WTC11 (cell line): ENCODE results near the gene POLD4. TPM values are rescaled to one million over a fixed set of nuclear protein-coding genes. Genes with fewer than 3 reads are reported as not detected.
A peak's percentile ranks its signal among the peaks of the same experiment; 100 is the strongest.

Source experiments
- ATAC-seq: fragments of 200-7000 bp; cut with Tn5 transposase; 2 replicates; pipeline ENCODE4 v1.10.0; 2021; ENCODE audit warnings: mild to moderate bottlenecking, moderate library complexity
- CTCF ChIA-PET: fragments of 300-600 bp; sonication (Branson Sonifier 250); formaldehyde crosslinking; loops from one replicate; lab custom pipeline; 2021; ENCODE audit warnings: antibody characterized with exemption; lab: Charles Lee
- POLR2A ChIA-PET: fragments of 350-600 bp; sonication (Branson Sonifier 250); formaldehyde crosslinking; loops from one replicate; lab custom pipeline; 2021; ENCODE audit warnings: antibody characterized with exemption; lab: Charles Lee
- DNase-seq: peaks from one replicate; pipeline ENCODE4 v3.0.0; 2021; ENCODE audit warnings: low spot score
- H3K27ac Mint-ChIP-seq: 2 replicates; pipeline ENCODE4 v1.8.0; 2021; ENCODE audit warnings: mixed read lengths
- H3K27me3 Mint-ChIP-seq: 2 replicates; pipeline ENCODE4 v1.8.0; 2021; ENCODE audit warnings: low read depth, mild to moderate bottlenecking, moderate library complexity, mixed read lengths
- H3K36me3 Mint-ChIP-seq: 2 replicates; pipeline ENCODE4 v1.8.0; 2021; ENCODE audit warnings: mixed read lengths
- H3K4me1 Mint-ChIP-seq: 2 replicates; pipeline ENCODE4 v1.8.0; 2022; ENCODE audit warnings: mixed read lengths
- H3K4me3 Mint-ChIP-seq: 2 replicates; pipeline ENCODE4 v1.8.0; 2021; ENCODE audit warnings: mild to moderate bottlenecking, moderate library complexity, mixed read lengths
- H3K9me3 Mint-ChIP-seq: 2 replicates; pipeline ENCODE4 v1.8.0; 2021; ENCODE audit warnings: mixed read lengths
- ATF1 ChIP-seq: sonication (generic); formaldehyde crosslinking; IDR thresholded peaks from 2 replicates; pipeline ENCODE4 v1.8.1; 2023; ENCODE audit warnings: mild to moderate bottlenecking, moderate library complexity, missing genetic modification reagents
- CREB1 ChIP-seq: sonication (generic); formaldehyde crosslinking; IDR thresholded peaks from 2 replicates; pipeline ENCODE4 v1.8.0; 2023; ENCODE audit warnings: mild to moderate bottlenecking, missing genetic modification reagents
- CREM ChIP-seq: sonication (generic); formaldehyde crosslinking; IDR thresholded peaks from 2 replicates; pipeline ENCODE4 v1.8.1; 2022; ENCODE audit warnings: mild to moderate bottlenecking, missing genetic modification reagents, moderate library complexity
- ELF4 ChIP-seq: sonication (generic); formaldehyde crosslinking; IDR thresholded peaks from 2 replicates; pipeline ENCODE4 v1.8.1; 2022; ENCODE audit warnings: low read depth, mild to moderate bottlenecking, moderate library complexity, missing genetic modification reagents
- EMX1 ChIP-seq: fragments of 250-450 bp; sonication (Bioruptor Pico); IDR thresholded peaks from 2 replicates; pipeline ENCODE4 v1.8.0; 2021; ENCODE audit warnings: mild to moderate bottlenecking
- FOXK1 ChIP-seq: sonication (generic); formaldehyde crosslinking; IDR thresholded peaks from 2 replicates; pipeline ENCODE4 v1.8.0; 2022; ENCODE audit warnings: mild to moderate bottlenecking, moderate library complexity, missing genetic modification reagents
- GRHL2 ChIP-seq: fragments of 250-450 bp; sonication (Bioruptor Pico); IDR thresholded peaks from 2 replicates; pipeline ENCODE4 v1.8.0; 2022; ENCODE audit warnings: mild to moderate bottlenecking, moderate library complexity; ENCODE audit not compliant: insufficient replicate concordance, severe bottlenecking
- IRF2 ChIP-seq: sonication (generic); formaldehyde crosslinking; IDR thresholded peaks from 2 replicates; pipeline ENCODE4 v1.8.0; 2022; ENCODE audit warnings: low read depth, missing genetic modification reagents, borderline replicate concordance
- NFE2L1 ChIP-seq: sonication (generic); formaldehyde crosslinking; IDR thresholded peaks from 2 replicates; pipeline ENCODE4 v1.8.1; 2023; ENCODE audit warnings: missing genetic modification reagents
- NFYB ChIP-seq: sonication (generic); formaldehyde crosslinking; conservative IDR thresholded peaks from 2 replicates; pipeline ENCODE4 v1.8.0; 2022; ENCODE audit warnings: low read depth, missing genetic modification reagents
- OVOL2 ChIP-seq: fragments of 250-450 bp; sonication (Bioruptor Pico); IDR thresholded peaks from 2 replicates; pipeline ENCODE4 v1.9.0; 2021; ENCODE audit warnings: mild to moderate bottlenecking, borderline replicate concordance
- RORB ChIP-seq: fragments of 250-450 bp; sonication (Bioruptor Pico); IDR thresholded peaks from 2 replicates; pipeline ENCODE4 v1.9.0; 2021; ENCODE audit warnings: mild to moderate bottlenecking
- SMAD4 ChIP-seq: sonication (generic); formaldehyde crosslinking; IDR thresholded peaks from 2 replicates; pipeline ENCODE4 v1.8.0; 2022; ENCODE audit warnings: mild to moderate bottlenecking, missing genetic modification reagents
- SP1 ChIP-seq: sonication (generic); formaldehyde crosslinking; conservative IDR thresholded peaks from 2 replicates; pipeline ENCODE4 v1.8.1; 2022; ENCODE audit warnings: missing genetic modification reagents
- ZBTB21 ChIP-seq: sonication (generic); formaldehyde crosslinking; IDR thresholded peaks from 2 replicates; pipeline ENCODE4 v1.8.1; 2023; ENCODE audit warnings: mild to moderate bottlenecking, missing genetic modification reagents, borderline replicate concordance
- ZNF121 ChIP-seq: sonication (generic); formaldehyde crosslinking; IDR thresholded peaks from 2 replicates; pipeline ENCODE4 v1.8.0; 2023; ENCODE audit warnings: missing genetic modification reagents
- ZNF263 ChIP-seq: sonication (generic); formaldehyde crosslinking; IDR thresholded peaks from 2 replicates; pipeline ENCODE4 v1.8.1; 2022; ENCODE audit warnings: low read depth, mild to moderate bottlenecking, moderate library complexity, missing genetic modification reagents
- total RNA-seq: library from RNA; stranded (reverse); gene quantifications from 3 replicates; pipeline ENCODE4 v1.2.3, GENCODE V29; 2021
- TF ChIP-seq, protein P1 (sequence below): sonication (generic); formaldehyde crosslinking; IDR thresholded peaks from 2 replicates; pipeline ENCODE4 v1.8.0; 2023; ENCODE audit warnings: missing genetic modification reagents, mild to moderate bottlenecking, borderline replicate concordance
- TF ChIP-seq, protein P2 (sequence below): fragments of 250-450 bp; sonication (Bioruptor Pico); IDR thresholded peaks from 2 replicates; pipeline ENCODE4 v1.8.0; 2021; ENCODE audit warnings: mild to moderate bottlenecking
- TF ChIP-seq, protein P3 (sequence below): sonication (generic); formaldehyde crosslinking; IDR thresholded peaks from 2 replicates; pipeline ENCODE4 v1.8.1; 2023; ENCODE audit warnings: mild to moderate bottlenecking, missing genetic modification reagents
- TF ChIP-seq, protein P4 (sequence below): sonication (generic); formaldehyde crosslinking; IDR thresholded peaks from 2 replicates; pipeline ENCODE4 v1.8.1; 2022; ENCODE audit warnings: mild to moderate bottlenecking, moderate library complexity, missing genetic modification reagents
- TF ChIP-seq, protein P5 (sequence below): sonication (generic); formaldehyde crosslinking; IDR thresholded peaks from 2 replicates; pipeline ENCODE4 v1.8.0; 2023; ENCODE audit warnings: mild to moderate bottlenecking, missing genetic modification reagents

Gene POLD4
- total RNA-seq, 1 experiment from 2014 or later = 30.3 TPM

DNA sequence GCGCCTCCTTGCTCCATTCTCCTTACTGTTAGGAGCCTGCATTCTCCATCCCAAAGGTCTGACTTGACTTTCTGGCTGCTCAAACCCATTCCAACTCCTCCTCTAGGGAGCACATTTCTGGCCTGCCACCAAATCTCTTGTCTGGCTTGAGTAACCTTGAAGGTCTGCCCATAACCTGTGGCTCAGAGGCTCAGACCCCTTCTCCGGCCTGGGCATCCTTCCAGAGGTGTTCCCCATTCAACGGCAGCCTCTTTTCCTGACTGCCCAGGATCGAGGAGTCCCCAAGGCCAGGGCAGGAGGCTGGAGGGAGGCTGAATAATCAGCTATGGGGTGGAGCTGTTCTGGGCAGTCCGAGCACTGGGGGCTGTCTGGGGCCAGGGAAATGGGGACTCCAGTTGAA is 40.6 kb upstream of the POLD4 start:
- TF ChIP-seq ZBTB21 (CRISPR knock-in tag) (no peak), SP1 (CRISPR knock-in tag) (no peak), EMX1 (CRISPR knock-in tag) (no peak), IRF2 (no peak), FOXK1 (no peak), ATF1 (no peak), ZNF121 (CRISPR knock-in tag) (no peak), SMAD4 (CRISPR knock-in tag) (no peak), ELF4 (CRISPR knock-in tag) (no peak), NFE2L1 (CRISPR knock-in tag) (no peak), OVOL2 (no peak), RORB (CRISPR knock-in tag) (no peak)
- TF ChIP-seq, protein P1, sequence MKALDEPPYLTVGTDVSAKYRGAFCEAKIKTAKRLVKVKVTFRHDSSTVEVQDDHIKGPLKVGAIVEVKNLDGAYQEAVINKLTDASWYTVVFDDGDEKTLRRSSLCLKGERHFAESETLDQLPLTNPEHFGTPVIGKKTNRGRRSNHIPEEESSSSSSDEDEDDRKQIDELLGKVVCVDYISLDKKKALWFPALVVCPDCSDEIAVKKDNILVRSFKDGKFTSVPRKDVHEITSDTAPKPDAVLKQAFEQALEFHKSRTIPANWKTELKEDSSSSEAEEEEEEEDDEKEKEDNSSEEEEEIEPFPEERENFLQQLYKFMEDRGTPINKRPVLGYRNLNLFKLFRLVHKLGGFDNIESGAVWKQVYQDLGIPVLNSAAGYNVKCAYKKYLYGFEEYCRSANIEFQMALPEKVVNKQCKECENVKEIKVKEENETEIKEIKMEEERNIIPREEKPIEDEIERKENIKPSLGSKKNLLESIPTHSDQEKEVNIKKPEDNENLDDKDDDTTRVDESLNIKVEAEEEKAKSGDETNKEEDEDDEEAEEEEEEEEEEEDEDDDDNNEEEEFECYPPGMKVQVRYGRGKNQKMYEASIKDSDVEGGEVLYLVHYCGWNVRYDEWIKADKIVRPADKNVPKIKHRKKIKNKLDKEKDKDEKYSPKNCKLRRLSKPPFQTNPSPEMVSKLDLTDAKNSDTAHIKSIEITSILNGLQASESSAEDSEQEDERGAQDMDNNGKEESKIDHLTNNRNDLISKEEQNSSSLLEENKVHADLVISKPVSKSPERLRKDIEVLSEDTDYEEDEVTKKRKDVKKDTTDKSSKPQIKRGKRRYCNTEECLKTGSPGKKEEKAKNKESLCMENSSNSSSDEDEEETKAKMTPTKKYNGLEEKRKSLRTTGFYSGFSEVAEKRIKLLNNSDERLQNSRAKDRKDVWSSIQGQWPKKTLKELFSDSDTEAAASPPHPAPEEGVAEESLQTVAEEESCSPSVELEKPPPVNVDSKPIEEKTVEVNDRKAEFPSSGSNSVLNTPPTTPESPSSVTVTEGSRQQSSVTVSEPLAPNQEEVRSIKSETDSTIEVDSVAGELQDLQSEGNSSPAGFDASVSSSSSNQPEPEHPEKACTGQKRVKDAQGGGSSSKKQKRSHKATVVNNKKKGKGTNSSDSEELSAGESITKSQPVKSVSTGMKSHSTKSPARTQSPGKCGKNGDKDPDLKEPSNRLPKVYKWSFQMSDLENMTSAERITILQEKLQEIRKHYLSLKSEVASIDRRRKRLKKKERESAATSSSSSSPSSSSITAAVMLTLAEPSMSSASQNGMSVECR (CRISPR knock-in tag) = no peak
- TF ChIP-seq, protein P2, sequence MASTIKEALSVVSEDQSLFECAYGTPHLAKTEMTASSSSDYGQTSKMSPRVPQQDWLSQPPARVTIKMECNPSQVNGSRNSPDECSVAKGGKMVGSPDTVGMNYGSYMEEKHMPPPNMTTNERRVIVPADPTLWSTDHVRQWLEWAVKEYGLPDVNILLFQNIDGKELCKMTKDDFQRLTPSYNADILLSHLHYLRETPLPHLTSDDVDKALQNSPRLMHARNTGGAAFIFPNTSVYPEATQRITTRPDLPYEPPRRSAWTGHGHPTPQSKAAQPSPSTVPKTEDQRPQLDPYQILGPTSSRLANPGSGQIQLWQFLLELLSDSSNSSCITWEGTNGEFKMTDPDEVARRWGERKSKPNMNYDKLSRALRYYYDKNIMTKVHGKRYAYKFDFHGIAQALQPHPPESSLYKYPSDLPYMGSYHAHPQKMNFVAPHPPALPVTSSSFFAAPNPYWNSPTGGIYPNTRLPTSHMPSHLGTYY (CRISPR knock-in tag) = no peak
- TF ChIP-seq, protein P3, sequence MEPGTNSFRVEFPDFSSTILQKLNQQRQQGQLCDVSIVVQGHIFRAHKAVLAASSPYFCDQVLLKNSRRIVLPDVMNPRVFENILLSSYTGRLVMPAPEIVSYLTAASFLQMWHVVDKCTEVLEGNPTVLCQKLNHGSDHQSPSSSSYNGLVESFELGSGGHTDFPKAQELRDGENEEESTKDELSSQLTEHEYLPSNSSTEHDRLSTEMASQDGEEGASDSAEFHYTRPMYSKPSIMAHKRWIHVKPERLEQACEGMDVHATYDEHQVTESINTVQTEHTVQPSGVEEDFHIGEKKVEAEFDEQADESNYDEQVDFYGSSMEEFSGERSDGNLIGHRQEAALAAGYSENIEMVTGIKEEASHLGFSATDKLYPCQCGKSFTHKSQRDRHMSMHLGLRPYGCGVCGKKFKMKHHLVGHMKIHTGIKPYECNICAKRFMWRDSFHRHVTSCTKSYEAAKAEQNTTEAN (CRISPR knock-in tag) = no peak
- TF ChIP-seq, protein P4, sequence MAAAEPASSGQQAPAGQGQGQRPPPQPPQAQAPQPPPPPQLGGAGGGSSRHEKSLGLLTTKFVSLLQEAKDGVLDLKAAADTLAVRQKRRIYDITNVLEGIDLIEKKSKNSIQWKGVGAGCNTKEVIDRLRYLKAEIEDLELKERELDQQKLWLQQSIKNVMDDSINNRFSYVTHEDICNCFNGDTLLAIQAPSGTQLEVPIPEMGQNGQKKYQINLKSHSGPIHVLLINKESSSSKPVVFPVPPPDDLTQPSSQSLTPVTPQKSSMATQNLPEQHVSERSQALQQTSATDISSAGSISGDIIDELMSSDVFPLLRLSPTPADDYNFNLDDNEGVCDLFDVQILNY = no peak
- TF ChIP-seq, protein P5, sequence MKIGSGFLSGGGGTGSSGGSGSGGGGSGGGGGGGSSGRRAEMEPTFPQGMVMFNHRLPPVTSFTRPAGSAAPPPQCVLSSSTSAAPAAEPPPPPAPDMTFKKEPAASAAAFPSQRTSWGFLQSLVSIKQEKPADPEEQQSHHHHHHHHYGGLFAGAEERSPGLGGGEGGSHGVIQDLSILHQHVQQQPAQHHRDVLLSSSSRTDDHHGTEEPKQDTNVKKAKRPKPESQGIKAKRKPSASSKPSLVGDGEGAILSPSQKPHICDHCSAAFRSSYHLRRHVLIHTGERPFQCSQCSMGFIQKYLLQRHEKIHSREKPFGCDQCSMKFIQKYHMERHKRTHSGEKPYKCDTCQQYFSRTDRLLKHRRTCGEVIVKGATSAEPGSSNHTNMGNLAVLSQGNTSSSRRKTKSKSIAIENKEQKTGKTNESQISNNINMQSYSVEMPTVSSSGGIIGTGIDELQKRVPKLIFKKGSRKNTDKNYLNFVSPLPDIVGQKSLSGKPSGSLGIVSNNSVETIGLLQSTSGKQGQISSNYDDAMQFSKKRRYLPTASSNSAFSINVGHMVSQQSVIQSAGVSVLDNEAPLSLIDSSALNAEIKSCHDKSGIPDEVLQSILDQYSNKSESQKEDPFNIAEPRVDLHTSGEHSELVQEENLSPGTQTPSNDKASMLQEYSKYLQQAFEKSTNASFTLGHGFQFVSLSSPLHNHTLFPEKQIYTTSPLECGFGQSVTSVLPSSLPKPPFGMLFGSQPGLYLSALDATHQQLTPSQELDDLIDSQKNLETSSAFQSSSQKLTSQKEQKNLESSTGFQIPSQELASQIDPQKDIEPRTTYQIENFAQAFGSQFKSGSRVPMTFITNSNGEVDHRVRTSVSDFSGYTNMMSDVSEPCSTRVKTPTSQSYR = no peak
- DNase-seq = no peak
- POLR2A ChIA-PET = no interaction called here
- H3K27me3 Mint-ChIP-seq = no peaks in the 10 kb centered on the region
- H3K36me3 Mint-ChIP-seq = peaks cover 24% of the 10 kb centered on the region
- H3K4me1 Mint-ChIP-seq = peaks cover 44% of the 10 kb centered on the region
- peak overlapping the region; percentile 47 for H3K4me3 Mint-ChIP-seq
- no peak for ATAC-seq
- CTCF ChIA-PET = interaction anchor here (0.6 to 1.4 kb wide), 3 partner anchors 8 to 43 kb away, joined by 3 read pairs; partner anchors contain the start of gene PPP1CA
- H3K27ac Mint-ChIP-seq = no peak overlapping the region
- H3K9me3 Mint-ChIP-seq = no peaks in the 10 kb centered on the region

DNA sequence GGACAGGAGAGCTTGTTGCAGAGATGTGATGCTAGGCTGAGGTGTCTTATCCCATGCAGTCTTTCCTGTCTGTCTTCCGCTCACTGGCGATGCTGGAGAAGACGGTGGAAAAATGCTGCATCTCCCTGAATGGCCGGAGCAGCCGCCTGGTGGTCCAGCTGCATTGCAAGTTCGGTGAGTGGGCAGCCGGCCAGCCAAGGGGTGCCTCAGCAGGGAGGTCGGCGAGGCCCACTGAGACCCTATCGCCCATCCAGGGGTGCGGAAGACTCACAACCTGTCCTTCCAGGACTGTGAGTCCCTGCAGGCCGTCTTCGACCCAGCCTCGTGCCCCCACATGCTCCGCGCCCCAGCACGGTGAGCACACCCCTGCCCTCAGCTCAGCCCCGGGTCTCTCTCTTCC is 40.1 kb upstream of the POLD4 start:
- POLR2A ChIA-PET = no interaction called here
- no peak for ATAC-seq
- Mint-ChIP-seq H3K27ac (no peak overlapping the region), H3K4me3 (peak overlapping the region; percentile 75), H3K36me3 (peaks cover 22% of the 10 kb centered on the region), H3K4me1 (peaks cover 43% of the 10 kb centered on the region), H3K9me3 (no peaks in the 10 kb centered on the region), H3K27me3 (no peaks in the 10 kb centered on the region)
- no peak for DNase-seq
- CTCF ChIA-PET = interaction anchor here (0.6 to 1.4 kb wide), 3 partner anchors 8 to 42 kb away, joined by 3 read pairs; partner anchors contain the start of gene PPP1CA
- TF ChIP-seq NFYB (CRISPR knock-in tag) = no peak
- TF ChIP-seq GRHL2 (CRISPR knock-in tag) = no peak
- no peak for TF ChIP-seq IRF2
- no peak for TF ChIP-seq ATF1
- no peak for TF ChIP-seq CREB1 (CRISPR knock-in tag)
- TF ChIP-seq, protein P2 (CRISPR knock-in tag) = no peak
- no peak for TF ChIP-seq CREM
- TF ChIP-seq ZNF263 = no peak
